Raji (cell line): ENCODE data around the gene SHANK1.
A peak's percentile ranks its signal among the peaks of the same experiment; 100 is the strongest.

Source experiments
- POLR2A ChIP-seq: IDR thresholded peaks from 2 replicates; pipeline ENCODE4 v1.6.1; 2011; ENCODE audit warnings: low read depth, low read length, control low read depth; ENCODE audit not compliant: insufficient read depth

The SHANK1 gene

DNA sequence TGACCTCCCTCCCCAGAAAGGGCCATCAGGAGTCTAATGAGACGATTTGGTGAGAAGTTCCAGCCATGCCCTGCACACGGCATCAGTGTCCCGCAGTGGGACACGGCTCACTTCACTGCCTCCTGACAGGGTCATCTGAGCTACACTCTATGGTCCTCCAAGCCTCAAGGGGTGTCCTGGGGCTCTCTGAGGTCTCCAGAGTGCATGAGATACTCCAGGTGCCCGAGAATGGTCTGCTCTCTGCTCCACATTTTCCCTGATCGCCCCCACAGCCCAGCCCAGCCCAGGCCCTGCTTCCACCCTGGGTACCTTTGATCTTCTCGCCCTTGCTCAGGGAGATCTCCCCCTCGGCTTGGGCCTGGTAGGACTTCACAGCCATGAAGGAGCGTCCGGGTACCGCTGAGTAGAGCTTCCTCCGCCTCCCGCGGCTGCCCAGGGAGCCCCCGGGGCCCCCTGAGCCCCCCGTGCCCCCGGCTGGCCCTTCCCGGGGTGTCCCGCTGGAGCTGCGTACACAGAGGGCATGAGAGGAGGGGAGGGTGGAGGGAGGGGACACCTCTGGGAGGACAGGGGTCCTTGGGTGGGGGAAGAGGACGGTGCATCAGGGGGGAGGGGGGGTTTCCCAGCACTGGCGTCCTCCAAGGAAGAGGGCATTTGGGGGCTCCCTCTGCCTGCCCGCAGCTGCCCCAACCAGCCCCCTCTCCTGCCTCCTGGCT is 17.3 kb downstream of the SHANK1 start:
- TF ChIP-seq POLR2A: no peak

DNA sequence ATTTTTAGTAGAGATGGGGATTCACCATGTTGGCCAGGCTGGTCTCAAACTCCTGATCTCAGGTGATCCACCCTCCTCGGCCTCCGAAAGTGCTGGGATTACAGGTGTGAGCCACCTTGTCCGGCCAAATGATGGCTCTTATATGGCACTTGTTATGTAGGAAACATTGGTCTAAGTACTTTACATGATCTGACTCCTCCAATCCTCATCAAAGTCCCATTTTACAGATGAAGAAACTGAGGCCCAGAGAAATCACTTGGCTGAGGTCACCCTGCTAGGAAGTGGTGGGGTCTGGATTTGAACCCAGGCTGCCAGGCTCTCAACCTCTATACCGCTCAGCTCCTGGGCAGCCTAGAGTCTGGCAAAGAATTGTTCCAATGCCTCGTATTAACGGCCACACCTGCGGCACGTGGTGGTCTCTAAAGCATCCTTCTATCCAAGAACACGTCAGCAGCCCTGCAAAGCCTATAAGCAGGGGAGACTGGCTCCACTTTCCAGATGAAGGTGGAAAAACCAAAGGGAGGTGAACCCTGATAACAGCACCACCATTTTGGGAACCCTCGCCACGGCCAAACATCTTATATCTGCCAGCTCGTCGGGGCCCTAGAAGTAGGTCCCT is 18.1 kb downstream of the SHANK1 start:
- TF ChIP-seq POLR2A: no peak

DNA sequence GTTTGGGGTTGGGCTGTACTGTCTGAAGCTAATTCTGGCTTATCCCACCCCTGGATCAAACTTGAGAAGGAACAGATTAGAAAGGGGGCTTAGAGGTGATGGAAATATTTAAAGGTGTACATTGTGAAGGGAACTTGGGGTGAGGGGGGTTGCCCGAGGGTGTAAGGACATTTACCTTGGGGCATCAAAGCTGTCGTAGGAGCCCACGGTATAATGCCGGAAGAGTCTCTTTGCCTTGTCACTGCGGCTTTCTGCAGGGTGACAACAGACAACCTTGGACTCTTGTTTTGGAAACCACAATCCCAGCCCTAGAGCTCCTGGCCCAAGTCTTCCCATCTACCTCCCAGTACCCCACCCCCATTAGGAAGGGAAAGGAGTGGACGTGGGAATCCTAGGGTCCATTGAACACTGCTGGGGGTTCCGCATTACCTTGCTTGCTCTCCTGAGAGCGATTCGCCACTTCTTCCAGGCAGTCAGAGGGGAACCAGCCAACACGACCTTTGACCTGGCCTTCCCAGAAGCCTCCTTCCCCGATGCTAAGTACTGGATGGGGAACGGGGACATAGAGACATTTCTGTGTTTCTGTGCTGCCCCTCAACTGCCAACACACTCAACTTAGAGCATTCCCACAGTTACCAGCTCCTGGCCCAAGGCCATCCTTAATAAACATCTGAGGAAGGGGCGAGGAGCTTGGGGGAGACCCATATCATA is 22.0 kb downstream of the SHANK1 start:
- no peak for TF ChIP-seq POLR2A

DNA sequence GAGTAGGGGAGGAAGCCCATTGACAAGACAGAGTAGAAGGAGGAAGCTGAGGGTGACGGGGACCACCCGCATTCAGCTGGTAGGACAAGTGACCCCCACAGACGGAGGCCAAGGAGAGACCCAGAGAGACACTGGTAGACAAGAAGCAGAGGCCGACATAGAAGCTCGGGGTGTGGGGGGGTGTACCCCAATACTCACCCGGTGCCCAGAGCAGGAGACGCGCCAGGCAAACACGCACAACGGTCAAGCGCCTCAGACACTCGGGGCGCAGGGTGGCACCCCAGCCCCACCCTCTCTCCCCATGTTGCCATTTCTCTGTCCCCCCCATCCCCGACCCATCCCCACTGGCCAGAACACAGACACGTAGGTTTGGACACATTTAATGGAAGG is 23.5 kb downstream of the SHANK1 start:
- no peak for TF ChIP-seq POLR2A

DNA sequence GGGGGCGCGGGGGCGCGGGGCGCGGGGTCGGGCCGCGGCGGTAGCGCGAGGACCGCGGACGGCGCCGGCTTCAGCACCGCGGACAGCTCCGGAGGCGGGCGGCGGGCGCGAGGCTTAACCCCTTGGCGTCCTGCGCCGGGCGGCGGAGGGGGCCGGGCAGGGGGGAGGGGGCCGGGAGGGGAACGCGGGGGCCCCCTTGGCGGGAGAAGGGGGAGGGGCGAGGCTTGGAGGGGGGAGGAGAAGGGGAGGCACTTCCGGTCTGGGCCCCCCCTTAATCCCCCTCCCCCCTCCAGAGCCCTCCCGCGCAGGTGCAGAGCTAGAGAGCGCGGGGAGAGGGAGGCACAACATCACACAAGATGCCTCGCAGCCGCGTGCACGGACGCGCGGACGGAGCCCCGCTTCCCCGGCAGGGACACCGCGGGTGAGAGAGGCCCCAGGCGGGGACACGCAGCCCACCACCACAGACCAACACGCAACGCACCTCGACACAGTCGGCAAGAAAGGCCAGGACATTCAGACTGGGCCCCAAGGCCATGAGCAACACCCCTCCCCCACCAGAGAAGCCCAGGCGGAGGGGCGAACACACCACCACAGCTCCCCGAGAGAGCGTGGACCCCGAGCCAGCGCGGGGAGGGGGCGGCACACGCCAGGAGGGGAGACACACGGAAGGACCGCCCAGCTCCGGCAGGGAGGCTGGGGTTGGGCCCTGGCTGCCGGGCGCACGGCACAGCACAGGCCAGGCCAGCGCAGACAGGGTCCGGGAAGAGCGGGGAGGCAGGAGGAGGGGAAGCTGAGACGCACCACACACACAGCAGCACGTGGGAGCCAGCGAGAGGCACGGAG is 24.1 kb downstream of the SHANK1 start:
- no peak for TF ChIP-seq POLR2A

DNA sequence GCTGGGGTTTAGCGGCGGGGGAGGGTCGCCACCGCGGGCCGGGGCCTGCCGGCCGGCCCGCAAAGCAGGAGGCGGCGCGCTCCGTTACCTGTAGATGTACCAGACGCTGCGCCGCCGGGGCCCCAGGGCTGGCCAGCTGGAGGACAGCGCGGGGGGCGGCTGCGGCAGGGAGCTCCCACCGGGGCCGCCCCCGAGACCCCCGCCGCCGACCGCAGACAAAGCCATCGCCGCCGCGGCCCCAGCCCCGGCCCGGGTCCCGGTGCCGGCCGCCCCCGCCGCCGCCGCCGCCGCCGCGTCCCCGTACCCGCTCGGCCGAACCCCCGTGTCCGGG is 24.8 kb downstream of the SHANK1 start:
- no peak for TF ChIP-seq POLR2A

DNA sequence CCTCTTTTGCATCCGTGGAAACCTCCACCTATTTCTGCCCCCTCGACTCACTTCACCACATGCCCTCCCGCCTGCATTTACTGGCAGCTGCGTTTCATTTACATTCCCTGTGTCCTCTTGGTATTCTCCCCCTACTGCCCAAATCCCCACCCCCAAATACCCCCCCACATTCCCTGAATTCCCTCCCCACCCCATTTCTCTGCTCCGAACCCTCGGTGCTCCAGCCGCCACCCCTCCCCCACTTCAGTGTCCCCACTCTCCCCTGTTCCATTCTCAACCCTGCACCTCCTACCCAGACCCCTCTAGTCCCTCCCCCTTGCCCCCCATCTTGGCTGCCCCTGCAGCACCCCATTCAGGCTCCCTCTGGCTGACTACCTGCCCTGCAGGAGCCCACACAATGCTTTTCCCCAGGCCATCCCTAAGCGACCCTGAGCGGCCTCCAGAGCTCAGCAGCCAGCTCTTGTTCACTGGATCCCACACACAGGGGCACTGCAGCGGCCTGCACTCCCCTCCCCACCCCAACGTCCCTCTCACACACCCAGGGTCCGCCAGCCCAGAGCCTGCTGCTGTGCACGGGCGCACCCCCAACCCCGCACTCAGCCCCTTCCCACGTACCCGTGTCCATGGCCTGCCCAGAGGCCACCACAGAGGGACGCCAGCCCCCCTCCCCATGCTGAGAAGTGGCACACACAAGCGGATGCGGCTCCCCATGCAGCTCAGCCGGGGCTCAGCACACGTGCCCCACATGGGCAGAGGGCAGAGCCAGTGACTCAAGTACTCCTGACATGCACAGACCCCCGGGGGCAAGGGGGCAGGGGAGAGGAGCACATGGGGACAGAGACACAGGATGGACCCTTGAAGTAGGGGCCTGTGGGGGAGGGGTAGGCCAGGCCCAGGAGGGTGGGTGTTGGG is 26.3 kb downstream of the SHANK1 start:
- no peak for TF ChIP-seq POLR2A

DNA sequence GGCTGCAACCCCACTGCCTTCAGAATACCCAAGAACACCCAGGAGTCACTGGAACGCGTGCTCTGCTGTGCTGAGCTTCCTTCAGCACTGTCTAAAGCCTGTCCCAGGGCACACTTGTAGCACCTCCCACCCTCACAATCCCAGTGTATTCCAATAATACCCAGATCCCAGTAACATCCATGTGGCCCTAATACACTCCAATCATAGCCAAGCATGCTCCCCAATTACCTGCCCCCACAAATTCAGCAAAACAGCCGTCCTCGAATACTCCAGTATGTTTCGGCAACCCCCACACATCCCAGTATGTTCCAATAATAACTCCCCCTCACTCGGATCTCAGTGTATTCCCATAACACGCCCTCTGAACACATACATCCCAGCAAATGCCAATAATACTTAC is 29.2 kb downstream of the SHANK1 start:
- TF ChIP-seq POLR2A: no peak

DNA sequence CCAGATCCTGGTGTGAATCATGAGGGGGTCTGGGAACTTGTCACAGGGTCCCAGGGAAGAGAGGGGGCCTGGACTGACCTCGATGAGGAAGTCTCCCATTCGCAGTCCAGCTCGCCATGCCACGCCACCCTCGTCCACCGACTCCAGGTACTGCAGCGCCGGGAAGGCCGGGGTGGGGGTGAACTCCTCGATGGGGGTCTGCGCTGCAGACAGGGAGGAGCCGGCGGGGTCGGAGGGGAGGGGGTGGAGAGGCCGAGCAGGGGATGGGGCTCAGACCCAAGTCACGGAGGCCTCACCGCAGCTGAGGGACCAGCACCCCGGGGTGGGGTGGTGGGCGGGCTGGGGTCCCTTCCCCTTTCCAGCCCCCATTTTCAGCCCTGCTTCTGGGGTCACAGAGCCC is 30.8 kb downstream of the SHANK1 start:
- no peak for TF ChIP-seq POLR2A

DNA sequence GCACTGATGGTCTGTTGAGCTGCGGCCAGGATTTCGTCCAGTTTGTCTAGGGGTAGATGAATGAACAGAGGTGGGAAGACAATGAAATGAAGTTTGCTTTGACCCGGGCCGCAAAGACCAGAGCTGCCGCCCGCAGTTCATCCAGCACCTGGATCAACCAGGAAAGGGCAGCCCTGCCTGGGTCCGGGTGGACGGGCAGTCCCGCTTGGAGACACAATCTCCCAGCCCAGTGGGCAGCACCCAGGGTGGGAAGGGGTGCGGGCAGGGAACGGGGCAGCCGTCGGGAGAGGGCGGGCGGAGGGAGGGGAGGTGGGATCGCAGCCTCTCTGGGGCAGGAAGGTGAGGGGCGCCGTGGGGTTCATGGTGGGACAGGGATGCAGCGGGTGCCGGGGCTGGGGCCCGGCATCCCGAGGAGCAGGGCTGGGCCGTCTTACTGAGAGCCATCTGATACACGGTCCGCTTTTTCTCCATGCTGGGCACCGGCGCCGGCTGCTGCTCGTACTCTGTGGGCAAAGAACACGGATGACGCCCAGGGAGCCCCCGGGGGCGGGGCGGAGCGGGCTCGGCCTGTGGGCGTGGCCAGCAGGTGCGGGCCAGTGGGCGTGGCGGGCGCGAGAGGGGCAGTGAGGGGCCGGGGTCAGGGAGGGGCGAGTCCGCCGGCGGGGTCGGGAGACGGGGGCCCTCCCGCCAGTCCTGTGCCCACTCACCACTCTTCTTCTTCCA is 33.1 kb downstream of the SHANK1 start:
- no peak for TF ChIP-seq POLR2A

DNA sequence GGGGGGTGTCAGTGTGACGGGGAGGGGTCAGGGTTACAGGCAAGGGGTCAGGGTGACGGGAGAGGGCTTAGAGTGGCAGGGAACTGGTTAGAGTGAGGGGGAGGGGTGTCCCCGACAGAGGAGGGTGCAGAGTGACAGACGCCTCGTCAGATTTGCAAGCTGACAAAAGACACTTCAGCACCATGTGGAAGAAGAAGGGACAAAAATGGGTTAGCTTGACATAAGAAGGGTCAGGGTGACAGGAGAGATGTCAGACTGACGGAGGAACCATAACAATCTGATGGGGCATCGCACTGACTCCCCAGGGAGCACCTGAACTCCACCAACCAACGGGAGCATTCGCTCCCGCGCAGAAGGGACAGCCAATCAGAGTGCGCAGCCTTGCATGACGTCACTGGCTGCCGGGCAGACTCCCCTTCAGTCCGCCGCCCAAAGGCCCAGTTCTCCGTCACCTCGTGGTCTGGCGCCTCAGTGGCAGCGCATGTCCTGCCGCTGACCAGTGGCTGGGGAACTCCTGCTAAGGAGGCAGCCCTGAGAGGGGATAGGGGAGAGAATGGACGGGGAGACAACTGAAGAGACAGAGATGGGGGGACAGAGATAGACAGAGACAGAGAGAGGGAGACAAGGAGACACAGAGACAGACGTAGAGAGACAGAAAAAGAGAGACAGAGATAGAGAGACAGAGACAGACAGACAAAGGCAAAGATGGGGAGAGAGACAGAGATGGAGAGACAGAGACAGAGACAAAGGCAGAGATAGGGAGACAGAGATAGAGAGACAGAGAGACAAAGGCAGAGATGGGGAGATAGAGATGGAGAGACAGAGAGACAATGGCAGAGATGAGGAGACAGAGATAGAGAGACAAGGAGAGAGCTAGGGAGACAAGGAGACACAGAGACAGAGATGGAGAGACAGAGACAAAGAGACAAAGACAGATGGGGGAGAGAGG is 40.2 kb downstream of the SHANK1 start:
- peak; percentile 46; the same call in 1 of the 2 replicates for TF ChIP-seq POLR2A

DNA sequence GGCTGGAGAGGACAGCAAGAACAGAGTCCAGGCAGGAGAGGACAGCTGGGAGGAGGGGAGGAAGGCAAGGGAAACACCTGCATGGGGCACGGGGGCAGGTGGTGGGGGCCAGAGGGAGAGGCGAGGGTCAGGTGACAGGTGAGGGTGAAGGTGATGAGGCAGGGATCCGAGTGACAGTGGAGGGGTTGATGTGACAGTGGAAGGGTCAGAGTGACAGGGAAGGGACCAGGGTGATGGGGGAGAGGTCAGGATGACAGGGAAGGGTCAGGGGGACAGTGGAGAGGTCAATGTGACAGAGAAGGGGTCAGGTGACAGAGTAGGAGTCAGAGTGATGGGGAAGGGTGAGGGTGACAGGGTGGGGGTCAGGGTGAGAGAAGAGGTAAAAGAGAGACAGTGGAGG is 41.3 kb downstream of the SHANK1 start:
- TF ChIP-seq POLR2A: no peak

DNA sequence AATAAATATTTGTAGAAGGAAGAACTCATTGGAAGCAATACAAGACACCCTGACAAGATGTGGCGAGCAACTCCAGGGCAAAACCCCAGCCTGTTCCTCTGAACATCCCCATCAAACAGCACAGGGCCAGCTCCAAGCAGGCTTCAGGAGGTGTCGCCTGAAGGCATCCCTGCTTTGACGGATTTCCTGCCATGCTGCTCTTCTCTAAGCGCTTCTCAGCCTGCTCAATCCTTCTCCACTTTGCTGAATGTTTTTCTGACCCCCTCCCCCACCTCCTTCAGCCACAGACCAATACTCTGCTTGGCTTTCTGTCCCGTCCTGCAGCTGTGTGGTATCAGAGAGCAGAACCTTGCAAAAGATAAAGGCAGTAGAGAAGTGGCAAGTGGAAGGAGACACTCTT is 42.0 kb downstream of the SHANK1 start:
- TF ChIP-seq POLR2A: no peak
